GM12875 (cell line): ENCODE measurements around the gene HMX2.
A peak's percentile ranks its signal among the peaks of the same experiment; 100 is the strongest.

Source experiments
- H3K4me3 ChIP-seq: one replicate; pipeline ENCODE4 v1.5.1; 2011; ENCODE audit warnings: low read depth, low read length, control low read depth
- TF ChIP-seq, protein P1 (sequence below): IDR thresholded peaks from 2 replicates; pipeline ENCODE4 v1.5.1; 2011; ENCODE audit warnings: low read depth, mild to moderate bottlenecking, control low read depth, inconsistent platforms, low read length, moderate library complexity, borderline replicate concordance; ENCODE audit not compliant: insufficient read depth

The HMX2 gene

DNA sequence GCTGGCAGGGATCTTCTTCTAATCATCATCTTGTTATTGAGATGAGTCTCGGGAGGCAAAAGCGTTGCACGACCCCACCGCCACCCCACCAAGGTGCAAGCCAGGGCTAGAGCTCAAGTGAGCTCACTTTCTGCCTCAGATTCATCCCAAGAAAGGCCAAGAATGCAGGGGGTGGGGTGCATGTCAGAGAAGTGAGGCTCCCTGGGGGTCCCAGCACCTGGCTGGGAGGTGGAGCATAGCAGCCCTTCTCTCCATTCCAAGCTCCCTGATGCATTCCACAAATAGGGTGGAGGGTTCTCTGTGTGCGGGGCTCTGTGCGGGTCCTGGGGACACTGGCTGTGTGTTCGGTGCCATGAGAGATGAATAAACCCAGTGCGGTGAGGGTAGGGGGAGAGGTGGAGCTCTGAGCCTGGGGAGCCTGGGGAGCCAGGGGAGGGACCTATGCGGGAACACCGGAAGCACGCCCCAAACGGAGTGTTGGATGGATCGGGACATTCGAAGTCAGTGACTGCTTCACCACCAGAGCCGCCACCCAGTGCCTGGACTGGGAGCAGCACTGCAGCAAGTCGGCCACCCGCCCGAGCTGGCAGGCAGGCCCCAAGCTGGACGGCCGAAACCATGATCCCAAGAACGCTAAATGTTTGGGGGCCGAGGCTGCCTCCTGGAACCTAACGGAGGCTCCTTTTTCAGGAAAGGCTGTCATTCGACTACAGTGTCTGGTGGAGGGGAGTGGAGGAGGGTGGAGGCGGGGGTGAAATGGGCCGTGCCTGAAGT lies 30.1 kb upstream of the HMX2 start:
- TF ChIP-seq, protein P1, sequence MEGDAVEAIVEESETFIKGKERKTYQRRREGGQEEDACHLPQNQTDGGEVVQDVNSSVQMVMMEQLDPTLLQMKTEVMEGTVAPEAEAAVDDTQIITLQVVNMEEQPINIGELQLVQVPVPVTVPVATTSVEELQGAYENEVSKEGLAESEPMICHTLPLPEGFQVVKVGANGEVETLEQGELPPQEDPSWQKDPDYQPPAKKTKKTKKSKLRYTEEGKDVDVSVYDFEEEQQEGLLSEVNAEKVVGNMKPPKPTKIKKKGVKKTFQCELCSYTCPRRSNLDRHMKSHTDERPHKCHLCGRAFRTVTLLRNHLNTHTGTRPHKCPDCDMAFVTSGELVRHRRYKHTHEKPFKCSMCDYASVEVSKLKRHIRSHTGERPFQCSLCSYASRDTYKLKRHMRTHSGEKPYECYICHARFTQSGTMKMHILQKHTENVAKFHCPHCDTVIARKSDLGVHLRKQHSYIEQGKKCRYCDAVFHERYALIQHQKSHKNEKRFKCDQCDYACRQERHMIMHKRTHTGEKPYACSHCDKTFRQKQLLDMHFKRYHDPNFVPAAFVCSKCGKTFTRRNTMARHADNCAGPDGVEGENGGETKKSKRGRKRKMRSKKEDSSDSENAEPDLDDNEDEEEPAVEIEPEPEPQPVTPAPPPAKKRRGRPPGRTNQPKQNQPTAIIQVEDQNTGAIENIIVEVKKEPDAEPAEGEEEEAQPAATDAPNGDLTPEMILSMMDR = no peak
- no peak overlapping the region for H3K4me3 ChIP-seq

DNA sequence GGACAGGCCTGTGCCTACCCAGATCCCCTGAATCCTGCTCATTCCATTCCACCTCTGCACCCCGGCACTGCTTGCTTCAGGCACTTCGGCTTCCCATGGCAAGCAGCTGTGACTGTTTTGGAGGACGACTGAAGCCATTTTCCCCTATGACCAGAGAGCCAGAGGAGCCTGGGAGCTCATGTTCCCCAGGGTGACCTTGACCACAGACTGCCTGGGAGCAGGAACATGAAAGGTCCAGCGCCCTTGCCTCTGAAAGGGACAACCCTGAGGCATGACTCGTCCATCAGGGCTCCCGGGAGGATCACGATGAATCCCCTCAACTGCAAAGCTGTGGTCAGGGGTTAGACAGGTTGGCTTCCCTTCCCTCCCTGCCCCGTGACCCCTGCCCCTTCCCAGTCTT lies 28.9 kb upstream of the HMX2 start:
- TF ChIP-seq, protein P1 = no peak
- H3K4me3 ChIP-seq = no peak overlapping the region

DNA sequence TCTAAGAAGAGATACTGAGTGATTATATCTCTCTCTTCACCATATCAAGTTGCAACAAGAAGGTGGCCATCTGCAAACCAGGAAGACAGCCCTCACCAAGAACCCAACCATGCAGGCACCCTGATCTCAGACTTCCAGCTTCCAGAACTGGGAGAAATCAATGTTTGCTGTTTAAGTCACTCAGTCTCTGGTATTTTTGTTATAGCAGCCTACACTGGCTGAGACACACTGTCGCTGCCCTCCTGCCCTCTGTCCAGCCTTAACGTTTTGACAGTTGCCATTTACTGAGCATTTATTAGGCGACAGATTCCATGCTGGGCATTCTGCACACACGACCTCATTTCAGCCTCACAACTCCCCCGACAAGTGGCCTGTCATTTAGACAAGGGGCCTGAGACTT lies 21.7 kb upstream of the HMX2 start:
- H3K4me3 ChIP-seq = no peak overlapping the region
- TF ChIP-seq, protein P1 = no peak

DNA sequence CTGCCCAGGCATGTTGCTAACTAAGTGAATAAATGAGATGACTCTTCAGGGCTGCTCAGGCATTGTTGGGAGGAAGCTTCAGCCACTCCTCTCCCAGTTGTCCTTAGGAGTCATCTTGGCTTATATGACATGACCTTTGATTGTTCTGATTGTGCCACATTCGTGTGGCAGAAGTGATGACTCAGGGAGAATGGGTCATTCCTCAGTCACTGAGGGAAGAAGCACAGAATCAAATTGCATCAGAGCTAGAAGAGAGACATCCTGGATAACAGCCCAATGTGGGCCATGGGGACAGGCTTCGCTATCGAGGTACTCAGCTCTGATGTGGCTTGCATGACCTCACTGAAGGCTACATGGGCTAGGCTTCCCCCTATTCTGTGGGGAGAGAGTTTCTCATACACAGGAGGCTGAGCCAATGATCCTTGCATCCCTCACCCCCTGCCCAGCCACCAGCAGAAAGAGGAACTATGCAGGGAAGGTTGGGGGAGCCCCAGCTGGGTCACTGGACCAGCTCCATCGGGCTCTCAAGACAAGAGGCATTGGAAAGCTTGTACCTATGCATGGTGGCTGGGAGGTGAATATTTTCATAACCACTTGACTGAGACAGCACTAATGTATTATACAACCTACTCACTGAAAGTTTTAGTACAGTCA lies 18.2 kb upstream of the HMX2 start:
- no peak overlapping the region for H3K4me3 ChIP-seq
- TF ChIP-seq, protein P1 = no peak

DNA sequence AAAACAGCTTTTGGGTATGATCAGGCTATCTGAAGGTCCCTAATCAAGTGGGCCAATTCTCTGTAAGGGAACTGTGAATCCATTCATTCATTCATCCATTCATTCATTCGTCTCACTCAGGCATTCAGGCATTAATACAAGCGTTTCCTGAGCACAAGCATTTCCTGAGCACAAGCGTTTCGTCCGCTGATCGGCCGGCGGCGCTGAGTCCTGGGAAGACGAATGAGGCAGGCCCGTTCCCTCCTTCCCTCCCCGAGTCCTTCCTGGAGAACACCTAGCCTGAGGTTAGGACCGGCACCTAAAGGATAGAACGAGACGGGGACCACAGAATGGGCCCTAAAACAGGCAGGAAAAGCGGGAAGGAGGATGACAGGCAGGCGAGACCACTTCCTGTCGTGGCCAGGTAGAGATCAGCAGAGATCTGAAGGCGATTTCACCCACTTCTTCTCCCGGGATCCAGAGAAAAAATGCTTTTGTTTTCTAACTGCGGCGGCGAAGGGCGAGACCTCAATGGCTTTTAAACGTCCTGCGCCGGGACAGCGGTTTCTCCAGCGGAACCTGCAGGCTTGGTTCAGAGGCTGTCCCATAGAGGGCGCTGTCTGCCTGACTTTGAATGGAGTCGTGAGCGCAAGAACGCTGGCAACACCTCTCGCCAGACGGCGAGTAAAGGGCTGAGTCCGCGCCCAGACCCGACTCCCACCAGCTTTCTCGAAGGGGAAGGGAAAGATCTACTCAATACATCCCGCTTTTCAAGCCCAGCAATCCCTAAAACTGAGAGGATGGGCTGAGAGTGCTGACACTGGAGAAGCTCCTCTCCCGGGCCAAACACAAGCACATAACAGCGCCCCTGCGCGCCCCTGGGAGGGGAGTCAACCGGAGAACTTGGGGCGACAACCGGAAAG lies 15.1 kb upstream of the HMX2 start:
- H3K4me3 ChIP-seq = peak overlapping the region; percentile 77
- TF ChIP-seq, protein P1 = peak; percentile 87

DNA sequence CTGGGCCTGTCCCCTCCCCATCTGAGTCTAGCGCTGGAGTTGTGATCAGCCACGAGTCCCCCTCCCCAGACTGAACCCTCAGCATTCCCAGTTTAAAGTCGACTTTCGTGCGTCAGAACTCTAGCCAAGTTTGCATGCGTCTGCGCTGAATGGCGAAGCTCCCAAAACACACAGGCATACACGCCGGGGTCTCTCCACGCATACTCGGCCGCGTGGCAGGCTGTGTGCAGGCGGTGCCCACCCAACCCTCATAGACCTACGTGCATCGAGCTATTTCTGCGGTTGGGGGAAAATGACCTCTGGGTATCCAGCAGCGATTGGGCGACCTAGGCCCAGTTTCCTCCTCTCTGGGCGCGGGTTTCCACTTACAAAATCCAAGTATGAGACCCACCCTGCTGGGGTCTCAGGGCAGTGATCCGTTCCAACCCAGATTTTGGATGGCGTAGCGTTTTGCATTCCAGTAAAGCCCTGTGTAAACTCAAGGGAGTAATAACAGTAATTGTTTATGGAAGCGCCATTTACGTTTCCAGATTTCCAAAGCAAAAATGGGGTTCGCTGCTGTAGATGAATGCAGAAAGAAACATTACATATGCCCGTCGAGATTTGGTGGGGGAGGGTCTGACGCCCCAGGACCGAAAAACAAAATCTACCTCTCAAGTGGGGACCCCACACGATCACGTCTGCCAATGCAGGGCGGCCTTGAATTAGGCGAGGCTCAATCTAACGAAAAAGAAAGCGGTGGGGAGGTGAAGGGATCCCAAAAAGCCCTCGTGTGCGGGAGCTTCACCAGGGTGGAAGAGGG lies 14.2 kb upstream of the HMX2 start:
- H3K4me3 ChIP-seq = peak overlapping the region; percentile 77

More for the DNA sequence above, 14.2 kb upstream of the HMX2 start:
- TF ChIP-seq, protein P1 = no peak
